K562 (cell line): ENCODE data around the gene WWC2. TPM values are rescaled to one million over a fixed set of nuclear protein-coding genes. Genes with fewer than 3 reads are reported as not detected.

Experiments
- CBX8 ChIP-seq: fragments of 200-600 bp; sonication (generic); IDR thresholded peaks from 2 replicates; pipeline ENCODE4 v1.6.1; 2012; ENCODE audit warnings: borderline replicate concordance, mixed run types, low read depth, mild to moderate bottlenecking, moderate library complexity, mixed read lengths, low read length, control low read depth, inconsistent platforms; ENCODE audit not compliant: poor library complexity, severe bottlenecking; ENCODE audit errors: extremely low read depth
- CC2D1A ChIP-seq: fragments of 450-650 bp; IDR thresholded peaks from 2 replicates; pipeline ENCODE4 v1.6.1; 2017; ENCODE audit warnings: mild to moderate bottlenecking
- HES1 ChIP-seq: fragments of 450-650 bp; IDR thresholded peaks from 2 replicates; pipeline ENCODE4 v1.6.1; 2016; ENCODE audit warnings: low read depth, mild to moderate bottlenecking, moderate library complexity
- POLR2H ChIP-seq: IDR thresholded peaks from 2 replicates; pipeline ENCODE4 v1.6.1; 2016; ENCODE audit warnings: missing genetic modification characterization, low read depth, mild to moderate bottlenecking, control low read depth, missing compliant biosample characterization, moderate library complexity
- REST ChIP-seq, 2 experiments: fragments of 450-650 bp; formaldehyde crosslinking in 1 of 2; IDR thresholded peaks; 2 replicates each; pipeline versions ENCODE4 v1.4.0 to v1.6.1; 2014 to 2020; ENCODE audit warnings: mild to moderate bottlenecking in 2 of 2, borderline replicate concordance in 1 of 2, low read depth in 1 of 2
- RFX1 ChIP-seq: fragments of 450-650 bp; IDR thresholded peaks from 2 replicates; pipeline ENCODE4 v1.6.1; 2016; ENCODE audit warnings: mild to moderate bottlenecking, moderate library complexity
- TBP ChIP-seq: optimal IDR thresholded peaks from 2 replicates; pipeline ENCODE3; 2011; ENCODE audit warnings: low read depth, low read length, improper control_type of control experiment
- ZFPM2 ChIP-seq: fragments of 250-450 bp; sonication (Bioruptor Pico); IDR thresholded peaks from 2 replicates; pipeline ENCODE4 v1.5.1; 2022; ENCODE audit warnings: mild to moderate bottlenecking
- ZNF124 ChIP-seq: sonication (generic); formaldehyde crosslinking; IDR thresholded peaks from 2 replicates; pipeline ENCODE4 v1.8.1; 2022; ENCODE audit warnings: missing genetic modification reagents
- ZNF274 ChIP-seq: IDR thresholded peaks from 2 replicates; pipeline ENCODE4 v1.6.1; 2011; ENCODE audit warnings: low read depth, mild to moderate bottlenecking, low read length, moderate library complexity, borderline replicate concordance
- ZNF830 ChIP-seq: fragments of 250-450 bp; sonication (Bioruptor Pico); IDR thresholded peaks from 2 replicates; pipeline ENCODE4 v1.5.0; 2021; ENCODE audit warnings: mild to moderate bottlenecking
- polyA plus RNA-seq, 8 experiments: library from polyadenylated mRNA; depleted of rRNA in 4 of 8; stranded (reverse) in 5 of 8; unstranded in 3 of 8; fragments of >200 nt; fragmentation: Nextera tagmentation in 2 of 8; fragmentation: Illumina TruSeq in 1 of 8; extraction: Ambion mirVana in 2 of 8; extraction: Trizol in 1 of 8; gene quantifications; 2 replicates each; pipeline versions ENCODE4 v1.2.1 to v1.2.3, GENCODE V29; 2011 to 2014; ENCODE audit warnings: inconsistent platforms in 1 of 8, missing spikeins in 1 of 8
- total RNA-seq, 7 experiments: library from RNA; depleted of rRNA in 6 of 7; stranded (reverse); fragments of >200 nt in 6 of 7; fragmentation: Illumina TruSeq in 2 of 7; extraction: Trizol in 2 of 7; gene quantifications; 2 replicates each; pipeline versions ENCODE4 v1.2.1 to v1.2.3, GENCODE V29; 2011 to 2021; ENCODE audit warnings: low replicate concordance in 1 of 7
- TF ChIP-seq, protein P1 (sequence below): IDR thresholded peaks from 2 replicates; pipeline ENCODE4 v1.6.1; 2014; ENCODE audit warnings: antibody characterized with exemption
- TF ChIP-seq, protein P2 (sequence below): fragments of 250-450 bp; sonication (Bioruptor Pico); IDR thresholded peaks from 2 replicates; pipeline ENCODE4 v1.4.0; 2020; ENCODE audit warnings: mild to moderate bottlenecking, moderate library complexity

The WWC2 gene
- total and polyA plus RNA-seq, 9 of the 15 experiments (the other 6 are each of a cell fraction or from before 2014, with no cell fraction given): 3.7 to 39.4 (median 19.6) TPM

DNA sequence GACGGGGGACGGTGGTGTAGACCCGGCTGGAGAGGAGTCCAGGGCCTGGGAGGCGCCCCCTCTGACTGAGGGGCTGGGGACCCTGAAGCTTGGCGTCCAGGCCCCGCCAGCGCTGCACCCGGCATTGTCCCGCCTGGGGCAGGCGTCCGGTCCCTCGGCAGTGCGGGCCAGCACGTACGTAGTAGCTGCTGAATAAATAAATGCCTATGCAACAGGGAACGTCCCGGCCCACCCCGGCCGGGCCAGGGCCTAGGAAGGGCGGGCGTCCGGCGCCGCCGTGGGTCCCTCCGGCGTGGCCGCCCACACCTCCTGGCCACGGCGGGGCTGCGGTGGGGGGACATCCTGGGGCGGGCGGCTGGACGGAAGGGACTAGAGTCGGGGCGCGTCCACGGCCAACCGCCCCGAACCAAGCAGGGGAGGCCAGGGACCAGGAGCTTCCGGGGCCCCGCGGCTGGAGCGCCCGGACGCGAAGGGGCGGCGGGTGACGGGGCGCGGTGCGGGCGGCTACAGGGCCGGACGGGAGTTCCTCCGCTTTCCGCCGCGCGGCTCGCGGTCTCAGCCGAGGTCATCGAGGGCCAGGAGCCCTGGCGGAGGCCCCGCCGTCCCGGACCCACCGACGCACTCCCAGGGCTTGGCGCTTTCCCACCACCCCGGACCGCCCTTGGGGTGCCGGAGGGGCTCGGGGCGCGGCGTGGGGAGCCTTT, 886 bp upstream of the WWC2 start (continued):
- TF ChIP-seq CBX8: no peak
- TF ChIP-seq ZFPM2 (CRISPR knock-in tag): no peak
- TF ChIP-seq CC2D1A: no peak
- TF ChIP-seq HES1: no peak
- TF ChIP-seq, protein P1, sequence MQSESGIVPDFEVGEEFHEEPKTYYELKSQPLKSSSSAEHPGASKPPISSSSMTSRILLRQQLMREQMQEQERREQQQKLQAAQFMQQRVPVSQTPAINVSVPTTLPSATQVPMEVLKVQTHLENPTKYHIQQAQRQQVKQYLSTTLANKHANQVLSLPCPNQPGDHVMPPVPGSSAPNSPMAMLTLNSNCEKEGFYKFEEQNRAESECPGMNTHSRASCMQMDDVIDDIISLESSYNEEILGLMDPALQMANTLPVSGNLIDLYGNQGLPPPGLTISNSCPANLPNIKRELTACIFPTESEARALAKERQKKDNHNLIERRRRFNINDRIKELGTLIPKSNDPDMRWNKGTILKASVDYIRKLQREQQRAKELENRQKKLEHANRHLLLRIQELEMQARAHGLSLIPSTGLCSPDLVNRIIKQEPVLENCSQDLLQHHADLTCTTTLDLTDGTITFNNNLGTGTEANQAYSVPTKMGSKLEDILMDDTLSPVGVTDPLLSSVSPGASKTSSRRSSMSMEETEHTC: no peak
- no peak for TF ChIP-seq ZNF830 (CRISPR knock-in tag)
- TF ChIP-seq ZNF274: no peak
- TF ChIP-seq, protein P2, sequence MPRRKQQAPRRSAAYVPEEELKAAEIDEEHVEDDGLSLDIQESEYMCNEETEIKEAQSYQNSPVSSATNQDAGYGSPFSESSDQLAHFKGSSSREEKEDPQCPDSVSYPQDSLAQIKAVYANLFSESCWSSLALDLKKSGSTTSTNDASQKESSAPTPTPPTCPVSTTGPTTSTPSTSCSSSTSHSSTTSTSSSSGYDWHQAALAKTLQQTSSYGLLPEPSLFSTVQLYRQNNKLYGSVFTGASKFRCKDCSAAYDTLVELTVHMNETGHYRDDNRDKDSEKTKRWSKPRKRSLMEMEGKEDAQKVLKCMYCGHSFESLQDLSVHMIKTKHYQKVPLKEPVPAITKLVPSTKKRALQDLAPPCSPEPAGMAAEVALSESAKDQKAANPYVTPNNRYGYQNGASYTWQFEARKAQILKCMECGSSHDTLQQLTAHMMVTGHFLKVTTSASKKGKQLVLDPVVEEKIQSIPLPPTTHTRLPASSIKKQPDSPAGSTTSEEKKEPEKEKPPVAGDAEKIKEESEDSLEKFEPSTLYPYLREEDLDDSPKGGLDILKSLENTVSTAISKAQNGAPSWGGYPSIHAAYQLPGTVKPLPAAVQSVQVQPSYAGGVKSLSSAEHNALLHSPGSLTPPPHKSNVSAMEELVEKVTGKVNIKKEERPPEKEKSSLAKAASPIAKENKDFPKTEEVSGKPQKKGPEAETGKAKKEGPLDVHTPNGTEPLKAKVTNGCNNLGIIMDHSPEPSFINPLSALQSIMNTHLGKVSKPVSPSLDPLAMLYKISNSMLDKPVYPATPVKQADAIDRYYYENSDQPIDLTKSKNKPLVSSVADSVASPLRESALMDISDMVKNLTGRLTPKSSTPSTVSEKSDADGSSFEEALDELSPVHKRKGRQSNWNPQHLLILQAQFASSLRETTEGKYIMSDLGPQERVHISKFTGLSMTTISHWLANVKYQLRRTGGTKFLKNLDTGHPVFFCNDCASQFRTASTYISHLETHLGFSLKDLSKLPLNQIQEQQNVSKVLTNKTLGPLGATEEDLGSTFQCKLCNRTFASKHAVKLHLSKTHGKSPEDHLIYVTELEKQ (CRISPR knock-in tag): no peak
- TF ChIP-seq TBP: no peak
- TF ChIP-seq REST (IDR thresholded peaks at IDR 0.05; ENCODE audit: borderline replicate concordance): no peak
- no peak for TF ChIP-seq REST (CRISPR knock-in tag; IDR thresholded peaks at IDR 0.05; ENCODE audit: low read depth)
- no peak for TF ChIP-seq RFX1
- TF ChIP-seq ZNF124: no peak
- no peak for TF ChIP-seq POLR2H (tag)
